ENCODE results near the gene LGALS7. TPM values are rescaled to one million over a fixed set of nuclear protein-coding genes. Genes with fewer than 3 reads are reported as not detected.

LGALS7 gene
- total RNA-seq, 1 donor from 2014 or later = 269 TPM

DNA sequence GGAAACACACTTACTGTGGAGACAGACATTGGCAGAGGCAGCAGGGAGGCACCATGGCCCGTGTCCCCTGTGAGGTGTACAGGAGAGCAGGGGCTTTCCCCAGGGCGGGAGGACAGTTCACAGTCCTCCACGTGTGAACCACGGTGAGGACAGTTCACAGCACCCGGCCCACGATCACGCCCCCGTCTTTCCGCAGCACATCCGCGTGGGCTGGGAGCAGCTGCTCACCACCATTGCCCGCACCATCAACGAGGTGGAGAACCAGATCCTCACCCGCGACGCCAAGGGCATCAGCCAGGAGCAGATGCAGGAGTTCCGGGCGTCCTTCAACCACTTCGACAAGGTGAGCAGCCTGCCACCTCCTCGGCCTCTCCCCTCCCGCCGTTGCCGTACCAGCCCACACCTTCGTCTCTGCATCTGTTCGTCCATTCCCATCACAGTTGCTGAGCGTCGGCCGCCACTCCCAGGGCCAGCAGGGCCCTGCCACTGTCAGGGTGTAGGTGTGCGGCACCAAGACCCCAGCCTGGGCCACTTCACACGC lies 46.5 kb downstream of the LGALS7 start:
- intact Hi-C loops (cut with DNase I) = no loop called here
- TF ChIP-seq POLR2A (IDR thresholded peaks at IDR 0.05) = no peak
- TF ChIP-seq POLR2AphosphoS5 (IDR thresholded peaks at IDR 0.05; ENCODE audit: insufficient read depth in 1 of 2, low read depth in 1 of 2) = no peak
- TF ChIP-seq, protein P1, sequence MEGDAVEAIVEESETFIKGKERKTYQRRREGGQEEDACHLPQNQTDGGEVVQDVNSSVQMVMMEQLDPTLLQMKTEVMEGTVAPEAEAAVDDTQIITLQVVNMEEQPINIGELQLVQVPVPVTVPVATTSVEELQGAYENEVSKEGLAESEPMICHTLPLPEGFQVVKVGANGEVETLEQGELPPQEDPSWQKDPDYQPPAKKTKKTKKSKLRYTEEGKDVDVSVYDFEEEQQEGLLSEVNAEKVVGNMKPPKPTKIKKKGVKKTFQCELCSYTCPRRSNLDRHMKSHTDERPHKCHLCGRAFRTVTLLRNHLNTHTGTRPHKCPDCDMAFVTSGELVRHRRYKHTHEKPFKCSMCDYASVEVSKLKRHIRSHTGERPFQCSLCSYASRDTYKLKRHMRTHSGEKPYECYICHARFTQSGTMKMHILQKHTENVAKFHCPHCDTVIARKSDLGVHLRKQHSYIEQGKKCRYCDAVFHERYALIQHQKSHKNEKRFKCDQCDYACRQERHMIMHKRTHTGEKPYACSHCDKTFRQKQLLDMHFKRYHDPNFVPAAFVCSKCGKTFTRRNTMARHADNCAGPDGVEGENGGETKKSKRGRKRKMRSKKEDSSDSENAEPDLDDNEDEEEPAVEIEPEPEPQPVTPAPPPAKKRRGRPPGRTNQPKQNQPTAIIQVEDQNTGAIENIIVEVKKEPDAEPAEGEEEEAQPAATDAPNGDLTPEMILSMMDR (IDR thresholded peaks at IDR 0.05) = no peak
- peak overlapping the region; percentile 9 for H3K27ac ChIP-seq
- peaks cover 14% of the 10 kb centered on the region for H3K4me1 ChIP-seq
- H3K27me3 ChIP-seq = no peaks in the 10 kb centered on the region
- no peak for DNase-seq (ENCODE audit: extremely low spot score in 2 of 2)
- H3K4me3 ChIP-seq = no peak overlapping the region
- H3K9me3 ChIP-seq = no peaks in the 10 kb centered on the region
- peaks cover 0 to 87% of the 10 kb centered on the region in 2 donors for H3K36me3 ChIP-seq

DNA sequence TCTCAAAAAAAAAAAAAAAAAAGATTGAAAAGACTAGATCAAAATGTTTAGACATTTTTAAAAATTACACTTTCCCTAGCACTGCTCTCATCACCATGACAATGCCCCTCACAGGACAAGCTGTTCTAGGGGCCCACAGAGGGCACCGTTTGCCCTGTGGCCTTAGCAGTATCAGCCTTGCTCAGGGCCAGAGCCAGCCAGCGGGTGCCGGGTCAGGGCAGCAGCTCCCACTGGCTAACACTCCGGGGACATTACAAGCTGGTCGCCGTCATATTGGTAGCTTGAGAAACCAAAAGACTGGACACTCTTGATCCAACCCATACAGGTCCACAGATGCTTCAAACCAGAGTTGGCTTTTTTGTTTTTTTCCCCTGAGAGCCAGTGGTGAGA lies 47.0 kb downstream of the LGALS7 start:
- Histone ChIP-seq H3K27ac (peak overlapping the region; percentile 9), H3K4me3 (no peak overlapping the region), H3K4me1 (peaks cover 14% of the 10 kb centered on the region), H3K9me3 (no peaks in the 10 kb centered on the region), H3K36me3 (peaks cover 3 to 92% of the 10 kb centered on the region in 2 donors), H3K27me3 (no peaks in the 10 kb centered on the region)
- DNase-seq (ENCODE audit: extremely low spot score in 2 of 2) = no peak
- TF ChIP-seq POLR2AphosphoS5 (IDR thresholded peaks at IDR 0.05; ENCODE audit: insufficient read depth in 1 of 2, low read depth in 1 of 2) = no peak
- TF ChIP-seq POLR2A (IDR thresholded peaks at IDR 0.05) = no peak
- TF ChIP-seq, protein P1 (IDR thresholded peaks at IDR 0.05) = no peak
- intact Hi-C loops (cut with DNase I) = no loop called here

DNA sequence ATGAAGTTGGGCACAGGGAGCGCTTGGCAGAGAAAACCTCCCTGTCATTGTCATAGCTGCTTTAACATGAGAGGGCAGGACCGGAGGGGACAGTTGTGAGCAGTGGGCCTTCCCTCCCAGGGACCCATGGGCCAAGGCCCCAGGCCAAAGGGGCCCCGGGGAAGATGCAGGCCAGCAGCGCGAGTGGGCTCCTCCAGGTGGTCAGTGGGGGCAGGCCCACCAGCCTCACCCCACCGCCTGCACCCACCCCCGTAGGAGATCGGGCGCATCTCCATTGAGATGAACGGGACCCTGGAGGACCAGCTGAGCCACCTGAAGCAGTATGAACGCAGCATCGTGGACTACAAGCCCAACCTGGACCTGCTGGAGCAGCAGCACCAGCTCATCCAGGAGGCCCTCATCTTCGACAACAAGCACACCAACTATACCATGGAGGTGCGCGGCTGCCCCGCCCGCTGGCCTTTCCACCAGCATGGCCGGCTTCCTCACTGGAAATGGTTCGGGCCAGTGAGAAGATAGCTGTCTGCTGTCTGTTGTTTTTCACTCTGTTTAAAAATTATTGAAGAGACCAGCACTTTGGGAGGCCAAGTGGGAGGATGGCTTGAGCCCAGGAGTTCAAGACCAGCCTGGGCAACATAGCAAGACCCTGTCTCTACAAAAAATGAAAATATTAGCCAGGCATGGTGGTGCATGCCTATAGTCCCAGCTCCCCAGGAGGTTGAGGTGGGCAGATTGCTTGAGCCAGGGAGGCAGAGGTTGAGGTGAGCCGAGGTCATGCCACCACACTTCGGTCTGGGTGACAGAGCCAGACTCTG lies 47.6 kb downstream of the LGALS7 start:
- Histone ChIP-seq H3K36me3 (peaks cover 3 to 95% of the 10 kb centered on the region in 2 donors), H3K9me3 (no peaks in the 10 kb centered on the region), H3K4me3 (no peak overlapping the region), H3K27ac (no peak overlapping the region), H3K27me3 (no peaks in the 10 kb centered on the region), H3K4me1 (peaks cover 14% of the 10 kb centered on the region)
- DNase-seq (ENCODE audit: extremely low spot score in 2 of 2) = no peak
- intact Hi-C loops (cut with DNase I) = no loop called here
- peak in 1 of 2 donors; percentile 7 for TF ChIP-seq POLR2AphosphoS5 (IDR thresholded peaks at IDR 0.05; ENCODE audit: insufficient read depth in 1 of 2, low read depth in 1 of 2)
- TF ChIP-seq, protein P1 (IDR thresholded peaks at IDR 0.05) = no peak
- TF ChIP-seq POLR2A (IDR thresholded peaks at IDR 0.05) = no peak

DNA sequence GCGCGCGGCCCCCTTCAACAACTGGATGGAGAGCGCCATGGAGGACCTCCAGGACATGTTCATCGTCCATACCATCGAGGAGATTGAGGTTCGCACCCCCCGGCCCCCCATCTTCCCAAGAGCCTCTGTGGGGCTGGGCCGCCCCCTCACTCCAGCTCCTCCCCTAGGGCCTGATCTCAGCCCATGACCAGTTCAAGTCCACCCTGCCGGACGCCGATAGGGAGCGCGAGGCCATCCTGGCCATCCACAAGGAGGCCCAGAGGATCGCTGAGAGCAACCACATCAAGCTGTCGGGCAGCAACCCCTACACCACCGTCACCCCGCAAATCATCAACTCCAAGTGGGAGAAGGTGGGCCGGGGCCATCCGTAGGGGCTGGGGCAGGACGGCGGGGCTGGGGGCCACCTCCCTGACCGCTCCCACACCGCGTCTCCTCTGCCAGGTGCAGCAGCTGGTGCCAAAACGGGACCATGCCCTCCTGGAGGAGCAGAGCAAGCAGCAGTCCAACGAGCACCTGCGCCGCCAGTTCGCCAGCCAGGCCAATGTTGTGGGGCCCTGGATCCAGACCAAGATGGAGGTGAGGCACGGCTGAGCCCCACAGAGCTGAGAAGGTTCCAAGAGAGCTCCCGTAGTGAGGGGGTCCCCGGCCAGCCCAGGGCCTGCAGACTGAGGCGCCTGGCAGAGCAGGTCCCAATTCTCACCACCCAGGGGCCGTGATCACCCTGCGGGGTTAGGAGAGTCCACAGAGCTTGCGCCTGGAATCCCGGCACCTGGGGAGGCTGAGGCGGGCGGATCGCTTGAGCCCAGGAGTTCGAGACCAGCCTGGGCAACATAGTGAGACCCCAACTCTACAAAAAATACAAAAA lies 49.1 kb downstream of the LGALS7 start:
- H3K27me3 ChIP-seq = no peaks in the 10 kb centered on the region
- peak overlapping the region; percentile 53 for H3K27ac ChIP-seq
- peaks cover 22% of the 10 kb centered on the region for H3K4me1 ChIP-seq
- H3K4me3 ChIP-seq = no peak overlapping the region
- no peaks in the 10 kb centered on the region for H3K9me3 ChIP-seq
- intact Hi-C loops (cut with DNase I) = no loop called here
- TF ChIP-seq POLR2A (IDR thresholded peaks at IDR 0.05) = no peak
- TF ChIP-seq POLR2AphosphoS5 (IDR thresholded peaks at IDR 0.05; ENCODE audit: insufficient read depth in 1 of 2, low read depth in 1 of 2) = no peak
- TF ChIP-seq, protein P1 (IDR thresholded peaks at IDR 0.05) = no peak
- DNase-seq (ENCODE audit: extremely low spot score in 2 of 2) = no peak
- peaks cover 3 to 87% of the 10 kb centered on the region in 2 donors for H3K36me3 ChIP-seq

Data from vagina (tissue), 2 donors.